Type B pancreatic cell (in vitro differentiated cells): ENCODE measurements around the gene SYNPR. TPM values are rescaled to one million over a fixed set of nuclear protein-coding genes. Genes with fewer than 3 reads are reported as not detected.

Experiments used
- DNase-seq: peaks from one replicate; pipeline ENCODE4 v3.0.0; 2021; ENCODE audit warnings: mixed read lengths; ENCODE audit not compliant: unreplicated experiment; ENCODE audit errors: extremely low spot score
- H3K27ac Mint-ChIP-seq: 2 replicates; pipeline ENCODE4 v1.8.0; 2021; ENCODE audit warnings: mild to moderate bottlenecking, mixed read lengths
- H3K27me3 Mint-ChIP-seq: 2 replicates; pipeline ENCODE4 v1.8.0; 2021; ENCODE audit warnings: mixed read lengths
- H3K36me3 Mint-ChIP-seq: 2 replicates; pipeline ENCODE4 v1.8.0; 2021; ENCODE audit warnings: mixed read lengths
- H3K4me1 Mint-ChIP-seq: one replicate; pipeline ENCODE4 v1.8.0; 2021; ENCODE audit warnings: mixed read lengths; ENCODE audit not compliant: unreplicated experiment
- H3K4me3 Mint-ChIP-seq: 2 replicates; pipeline ENCODE4 v1.8.0; 2021; ENCODE audit warnings: mild to moderate bottlenecking, mixed read lengths
- H3K9me3 Mint-ChIP-seq: 2 replicates; pipeline ENCODE4 v1.8.0; 2021; ENCODE audit warnings: mixed read lengths
- CTCF ChIP-seq: fragments of 200-600 bp; sonication (generic); conservative IDR thresholded peaks from 2 replicates; pipeline ENCODE4 v1.5.0; 2021; ENCODE audit warnings: antibody characterized with exemption, mild to moderate bottlenecking
- total RNA-seq: library from RNA; stranded (reverse); gene quantifications from 2 replicates; pipeline ENCODE4 v1.2.1, GENCODE V29; 2021; ENCODE audit warnings: low replicate concordance

Gene SYNPR
- total RNA-seq, 1 donor from 2014 or later: 2.3 TPM

GRCh38 chr3:63384382-63384781 is 106.3 kb downstream of the SYNPR start:
- TF ChIP-seq CTCF: no peak
- Mint-ChIP-seq H3K36me3 (no peaks in the 10 kb centered on the region), H3K4me1 (no peaks in the 10 kb centered on the region), H3K9me3 (peaks cover 4% of the 10 kb centered on the region), H3K27ac (no peak overlapping the region), H3K4me3 (no peak overlapping the region), H3K27me3 (peaks cover 6% of the 10 kb centered on the region)
- DNase-seq: no peak

GRCh38 chr3:63385629-63386028 is 107.5 kb downstream of the SYNPR start:
- DNase-seq: no peak
- Mint-ChIP-seq H3K27ac (no peak overlapping the region), H3K4me1 (no peaks in the 10 kb centered on the region), H3K9me3 (peaks cover 4% of the 10 kb centered on the region), H3K4me3 (no peak overlapping the region), H3K27me3 (peaks cover 6% of the 10 kb centered on the region), H3K36me3 (no peaks in the 10 kb centered on the region)
- TF ChIP-seq CTCF: no peak

- Mint-ChIP-seq H3K27me3 (peaks cover 7% of the 10 kb centered on the region), H3K4me3 (no peak overlapping the region)
- no peak for TF ChIP-seq CTCF
These were observed 108.5 kb downstream of the SYNPR start for GRCh38 chr3:63386568-63386967.

GRCh38 chr3:63387568-63387967 is 109.5 kb downstream of the SYNPR start:
- TF ChIP-seq CTCF: no peak
- DNase-seq: no peak
- Mint-ChIP-seq H3K27me3 (peaks cover 9% of the 10 kb centered on the region), H3K4me1 (no peaks in the 10 kb centered on the region), H3K9me3 (peaks cover 4% of the 10 kb centered on the region), H3K27ac (no peak overlapping the region), H3K4me3 (no peak overlapping the region), H3K36me3 (no peaks in the 10 kb centered on the region)

More at GRCh38 chr3:63386568-63386967, 108.5 kb downstream of the SYNPR start:
- H3K36me3 Mint-ChIP-seq: no peaks in the 10 kb centered on the region
- H3K27ac Mint-ChIP-seq: no peak overlapping the region
- no peak for DNase-seq
- H3K4me1 Mint-ChIP-seq: no peaks in the 10 kb centered on the region
- H3K9me3 Mint-ChIP-seq: peaks cover 4% of the 10 kb centered on the region

- TF ChIP-seq CTCF: no peak
- Mint-ChIP-seq H3K27me3 (peaks cover 7% of the 10 kb centered on the region), H3K4me3 (no peak overlapping the region)
These were observed 112.7 kb downstream of the SYNPR start for GRCh38 chr3:63390710-63391230.

GRCh38 chr3:63395960-63396359 is 117.9 kb downstream of the SYNPR start:
- no peak for DNase-seq
- no peaks in the 10 kb centered on the region for H3K4me1 Mint-ChIP-seq
- no peak overlapping the region for H3K27ac Mint-ChIP-seq
- peaks cover 3% of the 10 kb centered on the region for H3K27me3 Mint-ChIP-seq
- no peak overlapping the region for H3K4me3 Mint-ChIP-seq
- no peaks in the 10 kb centered on the region for H3K36me3 Mint-ChIP-seq
- no peaks in the 10 kb centered on the region for H3K9me3 Mint-ChIP-seq
- TF ChIP-seq CTCF: no peak

More at GRCh38 chr3:63390710-63391230, 112.7 kb downstream of the SYNPR start:
- no peak for DNase-seq
- Mint-ChIP-seq H3K9me3 (peaks cover 4% of the 10 kb centered on the region), H3K4me1 (no peaks in the 10 kb centered on the region), H3K36me3 (no peaks in the 10 kb centered on the region), H3K27ac (no peak overlapping the region)
